ENCODE results near the gene CXCR4.

CXCR4 gene

DNA sequence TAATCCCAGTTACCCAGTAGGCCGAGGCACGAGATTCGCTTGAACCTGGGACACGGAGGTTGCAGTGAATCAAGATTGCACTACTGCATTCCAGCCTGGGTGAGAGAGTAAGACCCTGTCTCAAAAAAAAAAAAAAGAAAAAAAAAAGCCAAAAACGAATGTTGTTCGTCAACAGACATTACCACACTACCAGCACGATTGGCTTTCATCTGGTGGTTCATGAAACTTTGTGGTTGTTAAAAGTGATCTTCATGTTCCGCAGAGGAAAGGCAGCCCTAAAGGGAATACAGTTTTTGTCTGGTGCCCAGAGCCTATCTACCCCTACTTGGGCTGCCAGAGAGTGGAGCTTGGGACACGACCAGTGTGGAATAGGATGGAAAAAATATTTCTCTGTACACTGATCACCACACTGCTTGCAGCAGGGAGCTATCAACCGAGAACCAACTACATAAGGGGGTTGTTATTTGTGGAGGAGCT lies 13.6 kb upstream of the CXCR4 start:
- peak; percentile 29 for DNase-seq

DNA sequence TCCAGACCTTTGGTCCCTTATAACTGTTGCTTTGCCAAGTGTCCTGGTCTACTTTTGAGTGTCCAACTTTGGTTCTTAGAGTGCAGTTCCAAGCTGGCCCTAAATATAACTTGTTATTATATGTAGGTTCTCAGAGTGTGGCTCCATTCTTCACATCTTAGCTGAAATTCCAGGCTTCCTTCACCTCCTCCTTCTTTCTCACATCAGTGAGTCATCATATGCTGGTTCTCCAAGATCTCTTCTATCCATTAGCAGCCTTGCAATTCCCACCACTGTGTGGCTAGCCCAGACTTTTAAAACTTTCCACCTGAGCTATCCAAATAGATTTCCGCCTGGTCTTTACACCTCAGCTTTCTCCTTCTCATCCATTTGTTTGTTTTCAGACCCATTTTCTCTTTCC lies 12.6 kb upstream of the CXCR4 start:
- DNase-seq, result no peak

GRCh38 chr2:136130045-136130444 lies 12.1 kb upstream of the CXCR4 start:
- no peak for DNase-seq

DNA sequence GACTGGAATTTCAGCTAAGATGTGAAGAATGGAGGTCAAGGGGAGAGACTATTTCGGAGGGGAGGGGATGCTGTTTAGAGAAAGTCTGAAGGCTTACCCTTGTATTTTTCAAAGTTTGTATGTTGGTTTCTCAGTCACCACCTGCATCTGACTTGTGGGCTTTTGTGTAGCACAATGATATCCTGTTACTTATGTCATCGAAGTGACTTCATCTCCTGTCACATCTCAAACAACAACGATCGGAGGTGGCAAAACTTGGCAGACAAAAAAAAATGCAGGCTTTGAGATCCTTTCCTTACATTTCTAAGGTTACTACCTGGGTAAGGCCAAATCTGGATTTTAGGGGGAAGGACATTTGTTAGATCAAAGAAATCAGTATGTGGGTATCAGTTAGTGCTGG lies 11.7 kb upstream of the CXCR4 start:
- no peak for DNase-seq

DNA sequence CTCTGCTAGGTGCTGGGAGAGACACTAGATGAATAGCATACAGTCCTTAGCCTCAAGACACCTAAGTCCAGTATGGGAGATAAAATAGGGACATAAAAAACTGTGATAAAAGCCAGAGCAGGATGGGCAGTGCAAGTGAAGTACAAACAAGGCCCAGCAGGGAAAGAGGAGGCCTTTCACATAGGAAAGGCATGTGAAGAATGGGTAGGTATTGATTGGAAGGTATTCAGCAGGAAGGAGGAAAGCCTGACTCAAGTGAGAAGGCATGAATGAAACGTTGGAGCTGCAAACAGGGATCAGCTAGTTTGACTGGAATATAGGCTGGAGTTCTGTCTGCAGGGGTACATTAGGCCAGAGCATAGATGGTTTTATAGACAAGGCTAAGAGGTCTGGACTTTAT lies 11.0 kb upstream of the CXCR4 start:
- no peak for DNase-seq

DNA sequence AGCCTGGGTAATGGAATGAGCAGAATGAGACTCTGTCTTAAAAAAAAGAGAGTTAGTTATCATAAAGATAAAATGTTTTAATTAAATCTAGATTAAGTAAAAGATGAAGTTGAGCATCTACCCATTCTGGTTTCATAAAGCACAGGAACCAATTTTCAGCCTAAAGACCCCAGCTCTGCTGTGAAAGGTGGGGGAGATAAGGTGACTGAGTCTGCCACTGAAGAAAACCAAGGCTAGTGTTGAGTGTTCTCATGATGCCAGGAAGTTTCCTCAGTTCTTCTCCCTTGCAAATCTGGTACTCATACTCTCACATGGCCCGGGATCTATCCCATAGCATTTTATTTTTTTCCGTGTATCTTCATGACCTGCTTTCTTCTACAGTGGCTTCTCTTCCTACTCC lies 10.4 kb upstream of the CXCR4 start:
- DNase-seq, result no peak

DNA sequence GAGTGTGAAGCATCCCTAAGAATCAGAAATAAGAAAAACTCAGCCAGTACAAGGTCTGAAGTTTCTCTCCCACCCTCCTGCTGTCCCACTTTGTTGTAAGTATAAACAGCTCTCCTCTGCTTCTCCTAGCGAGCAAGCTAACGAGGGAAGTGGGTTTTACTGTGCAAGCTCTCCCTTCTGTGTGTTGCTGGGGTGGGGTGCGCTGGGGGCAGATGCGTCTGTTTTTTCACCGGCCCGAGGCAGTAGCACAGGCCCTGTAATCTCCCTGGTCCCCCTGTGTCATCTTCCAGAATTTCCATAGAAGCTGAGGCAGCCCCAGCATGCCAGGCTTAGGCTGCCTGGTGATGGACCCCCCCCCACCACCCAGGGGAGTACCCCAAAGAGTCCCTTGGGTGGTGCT lies 9.4 kb upstream of the CXCR4 start:
- no peak for DNase-seq

DNA sequence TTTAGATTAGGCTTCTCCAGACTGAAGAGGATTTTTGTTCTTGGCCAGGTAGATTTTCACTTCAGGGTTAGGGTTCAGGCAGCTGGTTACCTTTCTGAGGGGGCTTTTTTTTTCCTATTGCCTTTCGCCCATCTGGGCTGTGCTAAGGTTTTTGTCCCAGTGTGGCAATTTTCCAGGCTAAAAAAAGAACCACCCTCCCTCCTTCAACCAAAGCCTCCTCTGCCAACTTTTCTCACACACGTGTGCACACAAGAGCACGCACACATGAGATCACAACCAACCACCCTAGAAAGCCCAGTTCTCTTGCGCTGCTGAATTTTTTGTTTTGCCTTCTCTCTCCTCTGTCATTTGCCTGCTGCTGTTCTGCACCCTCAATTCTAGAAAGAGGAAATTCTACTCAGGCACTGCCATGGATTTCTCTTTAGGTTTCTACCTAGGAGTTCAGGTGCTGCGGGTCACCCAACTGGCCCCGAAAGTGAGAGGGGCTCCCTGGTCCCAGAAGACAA lies 8.5 kb upstream of the CXCR4 start:
- no peak for DNase-seq

- DNase-seq, result no peak
These were observed 8.1 kb upstream of the CXCR4 start for GRCh38 chr2:136126021-136126420.

- no peak for DNase-seq
These were observed 7.3 kb upstream of the CXCR4 start for GRCh38 chr2:136125236-136125635.

GRCh38 chr2:136124805-136125204 lies 6.9 kb upstream of the CXCR4 start:
- no peak for DNase-seq

DNA sequence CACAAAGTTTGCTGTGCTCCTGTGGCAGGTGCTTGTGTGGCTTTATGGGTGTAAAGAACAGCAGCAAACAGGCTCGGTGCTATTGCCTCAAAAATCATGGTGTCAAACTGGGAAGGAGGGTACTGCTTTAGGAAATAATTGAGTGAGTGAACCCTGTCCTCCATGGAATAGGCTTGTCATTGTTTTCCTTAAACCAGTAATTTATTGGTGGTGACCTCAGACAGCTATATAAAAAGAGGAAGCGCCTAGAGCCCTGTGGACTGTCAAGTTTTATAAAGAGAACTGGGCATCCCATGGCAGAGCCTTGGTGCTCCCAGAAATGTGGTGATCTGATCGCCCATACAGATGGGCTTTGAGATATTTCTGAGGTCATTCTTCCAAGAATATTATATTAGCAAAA lies 4.7 kb upstream of the CXCR4 start:
- DNase-seq, result no peak

DNA sequence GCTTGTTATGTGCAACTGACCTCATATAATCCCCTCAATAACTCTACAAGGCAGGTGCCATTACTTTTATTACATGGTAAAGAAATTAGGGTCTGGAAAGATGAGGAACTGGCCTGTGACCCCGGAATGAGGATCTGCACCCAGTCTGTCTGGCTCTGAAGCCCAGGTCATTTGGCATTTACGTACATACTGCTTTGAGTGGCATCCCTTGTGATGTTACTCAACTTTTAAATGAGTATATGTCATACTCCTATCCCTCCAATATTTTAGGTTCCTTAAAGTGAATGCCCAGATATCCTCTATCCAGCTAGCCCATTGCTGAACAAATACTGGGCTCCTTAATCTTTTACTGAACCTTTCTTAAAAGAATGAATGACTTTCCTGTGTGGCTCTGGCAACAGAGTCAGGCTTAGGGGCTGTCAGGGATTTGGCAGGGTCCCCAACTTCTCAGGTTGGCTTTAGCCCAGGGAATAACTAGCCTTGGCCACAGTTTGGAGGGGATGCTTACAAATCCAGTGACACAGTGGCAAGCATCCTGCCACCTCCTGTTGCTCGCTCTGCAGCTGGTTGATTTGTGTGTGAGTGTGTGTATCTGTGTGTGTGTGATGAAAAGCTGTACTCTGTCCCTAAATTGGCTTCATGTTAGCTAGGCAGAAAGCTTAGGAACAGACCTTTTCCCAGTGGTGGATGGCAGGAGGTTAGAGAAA lies 3.4 kb upstream of the CXCR4 start:
- no peak for DNase-seq

- no peak for DNase-seq
These were observed 2.0 kb upstream of the CXCR4 start for GRCh38 chr2:136119717-136120675.

DNA sequence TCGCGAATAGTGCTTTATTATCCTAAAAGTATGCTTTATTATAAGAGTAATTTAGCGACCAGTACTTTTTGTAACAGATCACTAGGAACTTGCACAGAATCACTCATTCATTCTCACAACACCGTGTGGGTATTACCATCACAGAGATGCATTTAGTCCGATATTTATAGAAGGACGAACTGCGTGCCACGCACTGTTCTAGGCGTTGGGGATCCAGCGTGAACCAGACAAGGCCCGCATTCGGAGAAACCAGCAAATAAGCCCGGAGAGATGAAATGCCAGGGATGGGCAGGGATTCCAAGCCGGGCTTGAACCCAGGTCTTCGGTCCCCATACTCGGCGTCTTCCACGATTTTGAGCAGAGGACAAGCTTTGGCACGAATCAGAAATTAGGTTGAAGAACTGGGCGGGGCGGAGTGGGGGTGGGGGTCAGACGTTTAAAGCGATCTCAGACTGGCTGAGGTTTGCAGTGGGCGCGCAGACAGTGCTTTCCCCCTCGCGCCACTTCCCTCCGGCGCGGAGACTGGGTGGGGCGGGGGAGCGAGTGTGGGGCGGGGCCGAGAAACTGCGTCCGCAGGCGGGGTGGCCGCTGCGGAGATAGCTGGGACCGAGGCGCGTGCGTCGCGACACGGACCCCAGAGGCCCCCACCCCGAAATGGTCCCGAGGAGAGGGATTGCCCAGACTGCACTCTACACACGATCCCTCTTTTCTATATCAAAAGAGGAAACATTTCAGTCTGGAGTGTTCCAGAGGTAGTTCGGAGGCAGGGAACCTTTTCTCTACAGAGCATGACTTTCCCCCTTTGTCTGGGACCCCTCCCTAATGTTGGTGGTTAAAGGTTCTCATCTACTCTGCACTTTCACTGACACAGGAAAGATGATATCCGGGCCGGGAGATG lies 1.1 kb upstream of the CXCR4 start:
- DNase-seq, result peak; percentile 80

DNA sequence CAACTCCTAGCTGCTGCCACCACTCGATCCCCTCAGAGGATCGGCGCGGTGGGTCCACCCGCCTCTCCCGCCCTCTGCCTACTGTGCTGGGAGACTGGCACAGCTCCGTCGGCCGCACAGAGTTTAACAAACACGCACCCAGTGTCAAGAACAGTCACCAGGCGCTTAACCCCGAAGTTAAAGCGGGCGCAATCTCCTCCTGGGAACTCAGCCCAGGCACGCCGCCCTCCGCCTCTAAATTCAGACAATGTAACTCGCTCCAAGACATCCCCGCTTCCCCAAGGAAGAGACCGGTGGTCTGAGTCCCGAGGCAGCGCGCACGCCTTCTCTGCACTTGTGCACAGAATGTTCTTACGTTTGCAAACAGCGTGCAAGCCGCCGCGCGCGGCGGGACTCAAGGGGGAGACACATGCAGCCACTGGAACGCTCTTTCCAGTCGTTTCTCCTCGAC lies 533 bp downstream of the CXCR4 start:
- DNase-seq, result peak; percentile 69

- DNase-seq, result peak; percentile 71
These were observed 1.0 kb downstream of the CXCR4 start for GRCh38 chr2:136116813-136117390.

DNA sequence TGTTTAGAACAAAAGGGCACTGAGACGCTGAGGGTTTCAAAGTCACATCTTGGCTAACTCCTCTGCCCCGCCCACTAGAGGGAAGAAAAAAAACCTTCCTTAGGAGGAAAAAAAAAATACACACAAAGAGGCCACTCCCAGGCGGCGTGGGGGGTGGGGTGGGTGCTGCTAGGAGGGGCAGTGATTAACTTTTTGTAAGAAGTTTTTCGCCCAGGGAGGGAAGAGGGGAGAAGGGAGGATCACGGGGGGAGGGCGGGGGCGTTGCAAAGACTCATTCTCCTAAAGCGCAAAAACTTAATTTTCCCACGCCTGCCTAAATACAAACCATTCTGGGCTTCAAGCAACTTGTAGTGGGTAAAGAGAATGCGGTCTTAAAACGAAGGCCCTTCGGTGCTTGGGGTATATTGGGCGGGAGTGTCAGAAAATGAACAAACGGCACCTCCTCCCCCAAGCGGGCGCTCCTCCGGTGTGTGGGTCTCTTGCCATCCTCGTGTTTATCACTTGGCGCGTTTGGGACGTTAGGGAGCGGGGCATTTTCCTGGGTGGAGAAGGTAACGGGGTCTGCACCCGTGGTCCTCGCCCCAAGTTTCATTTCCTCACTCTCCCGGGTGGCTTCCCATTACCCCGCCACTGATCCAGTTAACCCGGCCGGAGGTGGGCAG lies 1.7 kb downstream of the CXCR4 start:
- peak; percentile 64 for DNase-seq

DNA sequence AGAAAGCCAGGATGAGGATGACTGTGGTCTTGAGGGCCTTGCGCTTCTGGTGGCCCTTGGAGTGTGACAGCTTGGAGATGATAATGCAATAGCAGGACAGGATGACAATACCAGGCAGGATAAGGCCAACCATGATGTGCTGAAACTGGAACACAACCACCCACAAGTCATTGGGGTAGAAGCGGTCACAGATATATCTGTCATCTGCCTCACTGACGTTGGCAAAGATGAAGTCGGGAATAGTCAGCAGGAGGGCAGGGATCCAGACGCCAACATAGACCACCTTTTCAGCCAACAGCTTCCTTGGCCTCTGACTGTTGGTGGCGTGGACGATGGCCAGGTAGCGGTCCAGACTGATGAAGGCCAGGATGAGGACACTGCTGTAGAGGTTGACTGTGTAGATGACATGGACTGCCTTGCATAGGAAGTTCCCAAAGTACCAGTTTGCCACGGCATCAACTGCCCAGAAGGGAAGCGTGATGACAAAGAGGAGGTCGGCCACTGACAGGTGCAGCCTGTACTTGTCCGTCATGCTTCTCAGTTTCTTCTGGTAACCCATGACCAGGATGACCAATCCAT lies 2.7 kb downstream of the CXCR4 start:
- no peak for DNase-seq

DNA sequence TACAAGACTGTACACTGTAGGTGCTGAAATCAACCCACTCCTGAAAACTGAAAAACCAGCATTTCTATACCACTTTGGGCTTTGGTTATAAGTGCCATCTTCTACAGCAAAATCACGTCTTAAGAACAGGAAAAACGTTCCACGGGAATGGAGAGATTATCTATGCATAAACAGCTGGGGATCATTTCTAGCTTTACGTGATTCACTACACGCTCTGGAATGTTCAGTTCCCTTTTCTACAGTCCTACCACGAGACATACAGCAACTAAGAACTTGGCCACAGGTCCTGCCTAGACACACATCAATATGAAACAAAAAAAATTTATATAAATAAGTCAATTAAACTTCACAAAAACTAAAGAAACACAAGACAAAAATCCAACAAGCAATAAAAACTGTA lies 3.6 kb downstream of the CXCR4 start:
- DNase-seq, result no peak

DNA sequence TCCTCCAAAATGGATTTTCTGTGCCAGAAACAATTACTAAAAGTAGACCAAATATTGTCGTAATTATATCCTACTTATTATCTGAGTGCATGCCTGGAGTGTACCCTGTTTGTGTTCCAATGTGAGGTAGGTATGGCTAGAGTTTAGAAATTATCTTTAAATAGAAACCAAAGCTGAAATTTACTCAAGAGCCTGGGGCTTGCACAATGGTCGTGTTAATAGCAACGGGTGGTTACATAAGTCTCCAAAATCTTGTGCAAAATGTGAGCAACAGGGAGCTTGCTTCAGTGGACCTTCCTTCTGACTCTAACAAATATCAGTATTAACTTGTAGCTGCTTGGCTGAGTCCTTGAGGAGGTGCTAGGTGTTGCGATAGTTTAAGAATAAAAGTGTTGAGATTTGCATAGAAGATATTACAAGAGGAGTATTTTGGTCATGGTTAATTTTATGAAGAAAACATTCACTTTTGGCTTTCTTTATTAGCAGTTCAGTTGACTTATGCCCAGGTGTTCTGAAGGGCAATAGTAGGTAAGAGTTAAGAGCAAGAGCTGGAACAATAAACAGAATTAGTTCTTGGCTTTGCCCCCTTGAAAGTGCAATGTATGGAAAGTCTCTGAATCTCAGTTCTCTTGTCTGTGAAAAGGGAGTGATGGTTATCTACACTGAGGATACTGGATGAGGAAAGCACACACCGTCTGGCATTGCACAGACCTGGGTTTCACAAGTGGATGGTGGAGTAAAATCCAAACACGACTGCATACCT lies 4.6 kb downstream of the CXCR4 start:
- no peak for DNase-seq
